LNCAP (cell line): ENCODE results near the gene MPP3.

Experiments used
- TF ChIP-seq, protein P1 (sequence below): fragments of 450-650 bp; IDR thresholded peaks from 2 replicates; pipeline ENCODE4 v1.5.1; 2017; ENCODE audit warnings: mild to moderate bottlenecking

MPP3 gene

GRCh38 chr17:43788540-43788939 lies 44.4 kb downstream of the MPP3 start:
- TF ChIP-seq, protein P1, sequence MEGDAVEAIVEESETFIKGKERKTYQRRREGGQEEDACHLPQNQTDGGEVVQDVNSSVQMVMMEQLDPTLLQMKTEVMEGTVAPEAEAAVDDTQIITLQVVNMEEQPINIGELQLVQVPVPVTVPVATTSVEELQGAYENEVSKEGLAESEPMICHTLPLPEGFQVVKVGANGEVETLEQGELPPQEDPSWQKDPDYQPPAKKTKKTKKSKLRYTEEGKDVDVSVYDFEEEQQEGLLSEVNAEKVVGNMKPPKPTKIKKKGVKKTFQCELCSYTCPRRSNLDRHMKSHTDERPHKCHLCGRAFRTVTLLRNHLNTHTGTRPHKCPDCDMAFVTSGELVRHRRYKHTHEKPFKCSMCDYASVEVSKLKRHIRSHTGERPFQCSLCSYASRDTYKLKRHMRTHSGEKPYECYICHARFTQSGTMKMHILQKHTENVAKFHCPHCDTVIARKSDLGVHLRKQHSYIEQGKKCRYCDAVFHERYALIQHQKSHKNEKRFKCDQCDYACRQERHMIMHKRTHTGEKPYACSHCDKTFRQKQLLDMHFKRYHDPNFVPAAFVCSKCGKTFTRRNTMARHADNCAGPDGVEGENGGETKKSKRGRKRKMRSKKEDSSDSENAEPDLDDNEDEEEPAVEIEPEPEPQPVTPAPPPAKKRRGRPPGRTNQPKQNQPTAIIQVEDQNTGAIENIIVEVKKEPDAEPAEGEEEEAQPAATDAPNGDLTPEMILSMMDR: no peak

DNA sequence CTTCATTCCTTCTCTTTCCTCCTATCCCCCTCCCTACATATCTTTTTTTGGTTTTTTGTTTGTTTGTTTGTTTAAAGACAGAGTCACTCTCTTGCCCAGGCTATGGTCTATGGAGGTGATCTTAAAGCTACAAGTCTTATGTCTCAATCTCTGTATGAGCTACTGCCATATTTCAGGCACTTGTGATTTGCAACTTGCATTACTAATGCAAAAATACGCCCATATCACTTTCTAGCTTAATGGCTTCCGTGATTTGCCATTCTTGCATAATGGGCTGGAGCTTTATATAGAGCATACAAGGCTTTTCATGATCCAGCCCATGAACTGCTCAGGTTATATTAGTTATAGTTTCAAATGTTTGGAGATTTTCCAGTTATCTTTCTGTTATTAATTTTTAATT lies 45.2 kb downstream of the MPP3 start:
- TF ChIP-seq, protein P1: no peak

DNA sequence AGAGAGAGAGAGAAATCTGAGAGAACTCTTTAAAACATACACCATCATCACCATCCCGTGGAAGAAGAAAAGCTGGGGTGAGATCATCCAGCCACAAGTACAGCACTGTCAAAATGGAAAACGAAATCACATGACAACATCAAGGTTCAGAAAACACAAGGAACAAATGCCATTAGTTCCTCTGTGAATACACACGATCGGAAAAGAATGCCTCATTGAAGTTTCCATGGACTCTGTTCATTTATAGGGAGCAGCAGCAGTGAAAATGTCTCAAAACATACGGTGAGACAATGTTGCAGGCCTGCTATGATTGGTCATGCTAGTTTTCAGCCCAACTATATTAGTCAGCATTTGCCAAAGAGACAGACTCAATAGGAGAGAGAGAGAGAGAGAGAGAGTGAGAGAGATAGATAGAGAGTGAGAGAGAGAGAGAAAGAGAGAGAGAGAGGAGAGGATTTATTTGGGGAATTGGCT lies 48.3 kb downstream of the MPP3 start:
- TF ChIP-seq, protein P1: no peak

- TF ChIP-seq, protein P1: no peak
These were observed 48.9 kb downstream of the MPP3 start for GRCh38 chr17:43784068-43784467.

DNA sequence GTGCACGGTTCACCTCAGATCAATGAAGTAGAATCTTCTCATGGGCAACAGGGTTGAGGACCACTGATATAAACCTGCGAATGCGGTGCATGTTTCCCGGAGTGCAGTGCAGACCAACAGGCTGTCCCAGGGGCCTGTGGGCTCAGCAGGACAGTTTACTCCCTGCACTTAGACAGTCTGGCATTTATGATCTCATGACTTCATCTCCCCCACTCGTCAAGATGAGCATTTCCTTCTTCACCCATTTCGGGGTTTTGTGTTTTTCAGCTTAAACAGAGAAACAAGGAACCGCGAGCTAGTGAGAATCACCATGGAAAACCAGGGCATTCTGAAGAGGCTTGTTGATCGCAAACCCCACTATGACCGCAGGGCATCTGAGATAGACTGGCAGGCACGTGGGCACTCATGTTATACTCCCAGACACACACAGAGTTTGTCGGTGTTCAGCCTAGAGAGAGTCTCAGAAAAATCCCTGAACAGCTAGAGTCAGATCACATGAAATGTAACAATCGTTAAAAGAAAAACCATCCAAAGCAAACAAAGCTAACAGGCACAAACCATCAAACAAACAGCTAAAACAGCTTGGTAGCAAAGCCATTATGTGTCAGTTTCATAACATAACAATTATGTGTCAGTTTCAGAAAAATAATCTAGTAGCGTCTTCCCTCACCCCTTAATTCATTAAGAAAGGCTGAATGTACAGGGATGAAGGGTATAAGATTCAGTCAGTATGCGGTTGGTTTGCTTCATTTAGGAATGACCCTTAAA lies 49.8 kb downstream of the MPP3 start:
- TF ChIP-seq, protein P1: no peak

DNA sequence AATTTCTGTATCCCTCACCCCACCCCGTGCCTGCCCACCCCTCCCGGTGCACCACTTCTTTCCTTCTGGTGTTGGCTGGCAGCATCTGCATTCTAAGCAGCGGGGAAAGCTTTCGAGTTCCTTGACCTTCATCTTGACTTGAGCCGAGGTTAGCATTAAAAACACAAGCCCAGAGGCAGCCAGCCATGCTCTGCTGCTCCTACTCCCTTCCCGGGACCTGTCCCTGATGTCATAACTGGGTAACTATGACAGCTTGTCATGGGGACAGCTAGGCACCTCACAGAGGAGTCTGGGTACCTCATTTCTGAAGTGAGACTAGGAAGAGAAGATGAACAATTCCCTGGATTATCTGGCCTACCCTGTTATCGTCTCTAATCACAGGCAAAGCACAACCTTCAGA lies 52.8 kb downstream of the MPP3 start, which contains the start of gene CFAP97D1:
Gene CFAP97D1, plus strand, starts transcription at position 301 of the 400 bp plus-strand sequence. Its CDS starts 28 bp downstream, at position 329.
- TF ChIP-seq, protein P1: no peak

- TF ChIP-seq, protein P1: no peak; the same call in 1 of the 2 replicates
These were observed 53.5 kb downstream of the MPP3 start for GRCh38 chr17:43779145-43780125.
